ENCODE data around the gene CYGB.

Gene CYGB

GRCh38 chr17:76557368-76558197 lies 20.1 kb upstream of the CYGB start:
- TF ChIP-seq SIN3A (IDR thresholded peaks at IDR 0.05; ENCODE audit: borderline replicate concordance, insufficient read depth, low read length) (peak; percentile 99; the same call in 1 of the 2 replicates), TAF1 (IDR thresholded peaks at IDR 0.05; ENCODE audit: borderline replicate concordance, insufficient read depth, low read length) (peak; percentile 100), FOXP2 (optimal IDR thresholded peaks at IDR 0.05; ENCODE audit: borderline replicate concordance, extremely low read depth, extremely low read length, insufficient read depth) (no peak), POLR2AphosphoS5 (IDR thresholded peaks at IDR 0.05; ENCODE audit: low read depth, low read length) (peak; percentile 99)
- TF ChIP-seq, protein P1, sequence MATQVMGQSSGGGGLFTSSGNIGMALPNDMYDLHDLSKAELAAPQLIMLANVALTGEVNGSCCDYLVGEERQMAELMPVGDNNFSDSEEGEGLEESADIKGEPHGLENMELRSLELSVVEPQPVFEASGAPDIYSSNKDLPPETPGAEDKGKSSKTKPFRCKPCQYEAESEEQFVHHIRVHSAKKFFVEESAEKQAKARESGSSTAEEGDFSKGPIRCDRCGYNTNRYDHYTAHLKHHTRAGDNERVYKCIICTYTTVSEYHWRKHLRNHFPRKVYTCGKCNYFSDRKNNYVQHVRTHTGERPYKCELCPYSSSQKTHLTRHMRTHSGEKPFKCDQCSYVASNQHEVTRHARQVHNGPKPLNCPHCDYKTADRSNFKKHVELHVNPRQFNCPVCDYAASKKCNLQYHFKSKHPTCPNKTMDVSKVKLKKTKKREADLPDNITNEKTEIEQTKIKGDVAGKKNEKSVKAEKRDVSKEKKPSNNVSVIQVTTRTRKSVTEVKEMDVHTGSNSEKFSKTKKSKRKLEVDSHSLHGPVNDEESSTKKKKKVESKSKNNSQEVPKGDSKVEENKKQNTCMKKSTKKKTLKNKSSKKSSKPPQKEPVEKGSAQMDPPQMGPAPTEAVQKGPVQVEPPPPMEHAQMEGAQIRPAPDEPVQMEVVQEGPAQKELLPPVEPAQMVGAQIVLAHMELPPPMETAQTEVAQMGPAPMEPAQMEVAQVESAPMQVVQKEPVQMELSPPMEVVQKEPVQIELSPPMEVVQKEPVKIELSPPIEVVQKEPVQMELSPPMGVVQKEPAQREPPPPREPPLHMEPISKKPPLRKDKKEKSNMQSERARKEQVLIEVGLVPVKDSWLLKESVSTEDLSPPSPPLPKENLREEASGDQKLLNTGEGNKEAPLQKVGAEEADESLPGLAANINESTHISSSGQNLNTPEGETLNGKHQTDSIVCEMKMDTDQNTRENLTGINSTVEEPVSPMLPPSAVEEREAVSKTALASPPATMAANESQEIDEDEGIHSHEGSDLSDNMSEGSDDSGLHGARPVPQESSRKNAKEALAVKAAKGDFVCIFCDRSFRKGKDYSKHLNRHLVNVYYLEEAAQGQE (IDR thresholded peaks at IDR 0.05; ENCODE audit: insufficient read depth in 1 of 2, low read depth in 2 of 2, low read length in 2 of 2): peak; percentile 39 to 77; a peak in 2 of 4 replicates

DNA sequence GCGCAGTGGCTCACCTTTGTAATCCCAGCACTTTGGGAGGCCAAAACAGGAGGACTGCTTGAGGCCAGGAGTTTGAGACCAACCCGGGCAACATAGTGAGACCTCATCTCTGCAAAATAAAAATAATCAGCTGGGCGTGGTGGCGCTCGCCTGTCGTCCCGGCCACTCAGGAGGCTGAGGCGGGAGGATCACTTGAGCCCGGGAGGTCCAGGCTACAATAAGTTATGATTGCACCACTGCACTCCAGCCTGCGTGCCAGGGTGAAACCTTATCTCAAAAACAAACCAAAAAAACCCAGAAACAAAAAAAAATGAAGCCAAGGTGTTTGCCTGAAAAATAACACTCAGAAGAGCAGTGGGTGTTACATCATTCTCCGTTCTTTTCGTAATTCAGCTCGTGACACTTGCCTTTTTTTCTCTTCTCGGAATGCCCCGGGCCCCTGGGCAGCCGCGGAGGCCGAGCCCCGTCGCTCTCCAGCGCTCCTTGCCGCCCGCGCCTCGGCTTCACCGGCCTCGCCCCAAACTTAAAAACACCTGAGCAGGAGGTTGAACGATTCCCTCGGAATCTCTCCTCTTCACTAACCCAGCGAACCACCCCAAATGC lies 19.4 kb upstream of the CYGB start:
- TF ChIP-seq FOXP2 (optimal IDR thresholded peaks at IDR 0.05; ENCODE audit: borderline replicate concordance, extremely low read depth, extremely low read length, insufficient read depth): no peak
- TF ChIP-seq POLR2AphosphoS5 (IDR thresholded peaks at IDR 0.05; ENCODE audit: low read depth, low read length): no peak
- TF ChIP-seq SIN3A (IDR thresholded peaks at IDR 0.05; ENCODE audit: borderline replicate concordance, insufficient read depth, low read length): no peak; the same call in 1 of the 2 replicates
- TF ChIP-seq TAF1 (IDR thresholded peaks at IDR 0.05; ENCODE audit: borderline replicate concordance, insufficient read depth, low read length): no peak
- TF ChIP-seq, protein P1 (IDR thresholded peaks at IDR 0.05; ENCODE audit: insufficient read depth in 1 of 2, low read depth in 2 of 2, low read length in 2 of 2): no peak

DNA sequence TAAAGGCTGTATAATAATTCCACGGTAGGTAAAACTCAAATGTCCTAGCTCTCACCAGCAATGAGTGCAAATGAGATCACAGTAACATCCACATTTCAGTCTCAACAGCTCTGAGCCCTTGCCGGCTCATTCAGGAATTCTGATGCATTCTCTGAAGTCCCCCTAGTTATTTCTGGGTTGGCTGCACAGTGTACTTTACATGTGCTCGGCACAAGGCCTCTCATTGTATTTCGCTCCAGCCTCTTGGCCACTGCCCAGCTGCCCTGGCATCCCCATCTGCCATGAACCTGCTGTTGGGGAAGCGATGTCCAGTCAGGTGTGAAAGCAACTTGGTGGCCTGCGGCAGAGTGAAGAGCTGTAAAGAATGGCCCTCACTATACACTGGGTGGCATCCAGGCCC lies 16.6 kb upstream of the CYGB start:
- TF ChIP-seq FOXP2 (optimal IDR thresholded peaks at IDR 0.05; ENCODE audit: borderline replicate concordance, extremely low read depth, extremely low read length, insufficient read depth): no peak
- TF ChIP-seq POLR2AphosphoS5 (IDR thresholded peaks at IDR 0.05; ENCODE audit: low read depth, low read length): no peak
- TF ChIP-seq, protein P1 (IDR thresholded peaks at IDR 0.05; ENCODE audit: insufficient read depth in 1 of 2, low read depth in 2 of 2, low read length in 2 of 2): no peak
- no peak for TF ChIP-seq TAF1 (IDR thresholded peaks at IDR 0.05; ENCODE audit: borderline replicate concordance, insufficient read depth, low read length)

DNA sequence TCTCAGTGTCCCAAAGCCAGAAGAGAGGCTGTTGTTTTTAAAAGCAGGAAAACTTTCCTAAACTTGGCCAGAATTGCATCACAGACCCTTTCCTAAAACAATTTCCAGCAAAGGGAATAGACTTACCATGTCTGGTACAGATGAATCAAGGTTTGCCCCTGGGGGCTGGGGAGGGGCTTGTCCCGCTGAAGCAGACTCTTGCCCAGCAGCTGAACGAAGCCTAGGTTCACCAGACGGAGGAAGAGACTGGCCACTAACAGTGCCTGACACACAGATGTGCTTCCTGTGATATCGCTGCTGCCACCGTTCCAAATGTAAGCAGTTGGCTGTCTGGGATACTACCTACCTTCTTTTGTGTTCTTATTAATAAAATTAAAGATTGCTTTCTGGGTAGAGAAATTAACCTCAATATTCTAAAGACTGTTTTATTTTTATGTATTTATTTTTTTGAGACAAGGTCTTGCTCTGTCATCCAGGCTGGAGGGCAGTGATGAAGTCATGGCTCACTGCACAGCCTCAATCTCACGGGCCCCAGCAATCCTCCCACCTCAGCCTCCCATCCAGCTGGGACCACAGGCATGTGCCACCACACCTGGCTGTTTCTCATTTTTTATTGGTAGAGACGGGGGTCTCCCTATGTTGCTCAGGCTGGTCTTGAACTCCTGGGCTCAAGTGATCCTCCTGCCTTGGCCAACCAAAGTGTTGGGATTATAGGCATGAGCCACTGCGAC lies 15.8 kb upstream of the CYGB start:
- TF ChIP-seq SIN3A (IDR thresholded peaks at IDR 0.05; ENCODE audit: borderline replicate concordance, insufficient read depth, low read length): no peak
- TF ChIP-seq, protein P1 (IDR thresholded peaks at IDR 0.05; ENCODE audit: insufficient read depth in 1 of 2, low read depth in 2 of 2, low read length in 2 of 2): no peak
- no peak for TF ChIP-seq TAF1 (IDR thresholded peaks at IDR 0.05; ENCODE audit: borderline replicate concordance, insufficient read depth, low read length)
- TF ChIP-seq FOXP2 (optimal IDR thresholded peaks at IDR 0.05; ENCODE audit: borderline replicate concordance, extremely low read depth, extremely low read length, insufficient read depth): no peak
- TF ChIP-seq POLR2AphosphoS5 (IDR thresholded peaks at IDR 0.05; ENCODE audit: low read depth, low read length): no peak
